T47D (cell line): ENCODE results near the gene CD28.

ENCODE experiments used
- DNase-seq, 2 experiments: peaks; one replicate each; pipeline versions ENCODE4 v3.0.0 to v3.0.0-alpha.2; 2011 to 2012; ENCODE audit warnings: low read depth in 1 of 2, low spot score in 1 of 2
- JUND ChIP-seq: IDR thresholded peaks from 2 replicates; pipeline ENCODE4 v1.6.1; 2012; ENCODE audit warnings: low read depth
- in situ Hi-C: cut with HindIII; loops from 2 replicates; pipeline ENCODE4 v1.10.0; 2016; ENCODE audit warnings: low sequenced_read_pairs, low pct_unique_long_range_greater_than_20kb

The CD28 gene

GRCh38 chr2:203706403-203706802 lies at the start of gene CD28:
Gene CD28 (plus strand): TSS chr2:203706639. CDS start chr2:203706697, 58 bp downstream.
- in situ Hi-C loops = no loop called here
- DNase-seq = no peak
- no peak for TF ChIP-seq JUND

DNA sequence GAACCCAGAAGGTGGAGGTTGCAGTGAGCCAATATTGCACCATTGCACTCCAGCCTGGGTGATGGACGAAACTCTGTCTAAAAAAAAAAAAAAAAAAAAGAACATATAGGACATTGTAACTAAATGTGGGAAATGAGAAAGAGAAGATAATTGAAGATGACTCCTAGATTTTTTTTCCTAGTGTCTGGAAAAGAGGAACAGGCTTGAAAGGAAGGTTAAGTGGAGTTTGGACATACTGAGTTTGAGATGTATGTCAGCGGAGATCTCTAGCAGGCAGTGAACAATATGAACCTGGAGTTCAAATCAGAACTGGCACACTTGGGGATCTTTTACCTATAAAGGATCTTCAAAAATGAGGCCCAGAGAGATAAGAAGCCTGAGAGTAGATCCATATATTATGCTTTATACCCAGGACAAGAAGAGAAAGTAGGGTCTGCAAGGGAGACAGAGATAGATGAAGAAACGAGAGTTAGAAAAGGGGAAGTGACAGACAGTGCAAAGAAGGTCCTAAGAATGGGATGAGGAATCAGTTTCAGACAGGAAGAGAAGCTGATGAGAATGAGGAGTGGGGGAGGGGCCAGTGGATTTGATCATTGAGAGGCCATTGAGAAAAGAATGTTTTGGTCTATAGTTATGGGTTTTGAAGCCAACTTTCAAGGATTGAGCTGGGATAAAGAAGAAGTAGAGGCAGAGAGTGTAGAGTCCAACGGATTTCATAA lies 46.9 kb upstream of the CD28 start:
- in situ Hi-C loops = no loop called here
- TF ChIP-seq JUND = no peak

GRCh38 chr2:203660465-203660864 lies 46.0 kb upstream of the CD28 start:
- DNase-seq = no peak
- in situ Hi-C loops = no loop called here
- TF ChIP-seq JUND = no peak

More for the DNA sequence above, 46.9 kb upstream of the CD28 start:
- no peak for DNase-seq

DNA sequence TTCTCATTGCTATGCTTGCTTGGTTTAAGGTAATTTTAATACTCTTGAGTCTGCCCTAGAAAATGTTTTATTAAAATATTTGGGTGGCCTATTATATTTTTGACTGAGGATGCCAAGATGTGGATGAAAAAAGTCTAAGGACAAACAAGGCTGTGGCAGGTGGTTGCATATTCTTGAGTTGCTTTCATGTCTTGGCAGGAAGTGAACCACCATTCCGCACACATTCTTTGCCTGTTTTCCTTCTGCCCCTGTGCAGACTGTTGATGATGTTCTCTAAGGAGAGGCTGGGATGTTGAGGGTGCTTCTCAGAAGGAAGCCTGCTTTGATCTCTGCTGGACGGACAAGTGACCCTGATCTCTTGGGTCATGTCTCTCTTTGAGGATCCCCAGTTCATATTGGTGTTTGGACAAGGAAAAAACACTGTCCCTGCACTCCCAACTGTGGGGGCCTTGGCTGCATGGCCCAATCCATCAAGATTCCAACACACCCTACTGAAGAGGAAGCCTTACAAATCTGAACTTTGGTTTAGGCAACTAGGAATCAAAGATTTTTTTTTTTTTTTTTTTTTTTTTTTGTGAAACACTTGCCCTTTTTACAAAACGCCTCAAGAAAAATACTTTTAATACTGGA lies 45.0 kb upstream of the CD28 start:
- in situ Hi-C loops = no loop called here
- no peak for TF ChIP-seq JUND

GRCh38 chr2:203662487-203662886 lies 44.0 kb upstream of the CD28 start:
- in situ Hi-C loops = no loop called here
- no peak for DNase-seq
- no peak for TF ChIP-seq JUND

More for the DNA sequence above, 45.0 kb upstream of the CD28 start:
- DNase-seq = no peak

- no peak for TF ChIP-seq JUND
- no peak for DNase-seq
- in situ Hi-C loops = no loop called here
Measured at GRCh38 chr2:203662951-203663350, 43.5 kb upstream of the CD28 start.

GRCh38 chr2:203664029-203664755 lies 42.2 kb upstream of the CD28 start:
- in situ Hi-C loops = no loop called here
- DNase-seq = no peak
- no peak for TF ChIP-seq JUND

- DNase-seq = no peak
- in situ Hi-C loops = no loop called here
- TF ChIP-seq JUND = no peak
Measured at GRCh38 chr2:203667838-203668237, 38.6 kb upstream of the CD28 start.

GRCh38 chr2:203669820-203670219 lies 36.6 kb upstream of the CD28 start:
- no peak for TF ChIP-seq JUND
- in situ Hi-C loops = no loop called here
- DNase-seq = no peak

- in situ Hi-C loops = no loop called here
- DNase-seq = no peak
- TF ChIP-seq JUND = no peak
Measured at GRCh38 chr2:203670939-203671338, 35.5 kb upstream of the CD28 start.

GRCh38 chr2:203671876-203672275 lies 34.6 kb upstream of the CD28 start:
- TF ChIP-seq JUND = no peak
- in situ Hi-C loops = no loop called here

GRCh38 chr2:203672856-203673255 lies 33.6 kb upstream of the CD28 start:
- TF ChIP-seq JUND = no peak
- in situ Hi-C loops = no loop called here
- no peak for DNase-seq

More at GRCh38 chr2:203671876-203672275, 34.6 kb upstream of the CD28 start:
- DNase-seq = no peak

DNA sequence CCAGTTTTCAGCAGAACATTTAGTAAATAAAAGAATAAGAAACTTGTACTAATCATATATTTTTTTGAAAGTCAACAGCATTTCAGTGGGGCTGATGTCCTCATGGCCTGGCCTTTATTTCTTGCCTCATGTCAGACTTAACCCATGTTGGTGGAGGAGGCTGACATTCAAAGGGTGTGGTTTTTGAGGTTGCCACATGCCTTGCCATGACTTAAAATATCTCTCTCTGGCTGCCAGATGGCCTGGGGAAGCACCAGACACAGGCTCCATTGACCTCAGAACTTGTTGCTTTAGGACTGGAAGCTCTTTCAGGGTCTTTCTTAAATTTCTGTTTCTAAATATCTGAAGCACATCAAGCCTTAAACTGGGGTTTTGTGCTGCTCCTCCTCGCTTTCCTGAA lies 32.5 kb upstream of the CD28 start:
- in situ Hi-C loops = no loop called here
- DNase-seq = no peak
- TF ChIP-seq JUND = no peak

DNA sequence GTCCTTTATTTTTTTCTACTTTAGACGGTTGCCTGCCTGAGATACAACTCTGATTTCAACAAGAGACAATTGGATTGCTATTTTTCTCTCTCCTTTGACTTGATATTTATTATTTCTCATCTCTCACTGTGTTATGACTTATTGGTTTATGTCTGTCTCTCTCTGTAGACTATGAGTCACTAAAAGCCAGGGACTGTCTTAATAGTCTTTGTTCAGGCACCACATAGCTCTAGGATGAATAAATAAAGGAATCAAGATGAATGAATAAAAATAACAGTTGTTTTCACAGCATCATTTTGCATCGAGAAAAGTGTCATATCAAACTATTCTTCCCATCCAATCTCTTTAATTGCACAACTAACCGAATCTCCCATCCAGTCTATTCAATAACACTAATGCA lies 31.4 kb upstream of the CD28 start:
- no peak for DNase-seq
- in situ Hi-C loops = no loop called here
- TF ChIP-seq JUND = no peak
